ENCODE data around the gene TK1.

DNA sequence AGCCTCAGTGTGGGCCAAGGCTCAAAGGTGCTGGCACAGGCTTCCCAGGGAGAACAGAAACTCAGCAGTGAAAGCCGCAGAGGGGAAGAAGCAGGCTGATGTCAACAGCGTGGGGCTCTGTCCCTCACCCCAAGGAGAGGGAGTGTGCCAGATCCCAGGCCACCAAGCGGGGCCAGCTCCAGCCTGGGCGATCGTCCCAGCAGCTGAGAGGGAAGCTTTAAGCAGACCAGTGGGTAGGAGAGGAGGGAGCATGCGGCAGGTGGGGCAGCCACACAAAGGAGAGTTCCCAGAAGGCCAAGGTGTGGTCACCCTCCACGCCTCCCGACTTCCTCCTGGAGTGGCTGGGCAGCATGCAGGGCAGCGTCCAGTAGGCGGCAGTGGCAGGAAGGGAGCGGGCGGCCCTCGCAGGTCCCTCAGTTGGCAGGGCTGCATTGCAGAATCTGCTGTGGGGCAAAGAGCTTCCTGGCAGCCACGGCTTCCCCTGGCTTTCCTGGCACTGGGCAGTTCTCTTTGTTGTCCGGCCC lies 12.4 kb downstream of the TK1 start:
- TF ChIP-seq, protein P1, sequence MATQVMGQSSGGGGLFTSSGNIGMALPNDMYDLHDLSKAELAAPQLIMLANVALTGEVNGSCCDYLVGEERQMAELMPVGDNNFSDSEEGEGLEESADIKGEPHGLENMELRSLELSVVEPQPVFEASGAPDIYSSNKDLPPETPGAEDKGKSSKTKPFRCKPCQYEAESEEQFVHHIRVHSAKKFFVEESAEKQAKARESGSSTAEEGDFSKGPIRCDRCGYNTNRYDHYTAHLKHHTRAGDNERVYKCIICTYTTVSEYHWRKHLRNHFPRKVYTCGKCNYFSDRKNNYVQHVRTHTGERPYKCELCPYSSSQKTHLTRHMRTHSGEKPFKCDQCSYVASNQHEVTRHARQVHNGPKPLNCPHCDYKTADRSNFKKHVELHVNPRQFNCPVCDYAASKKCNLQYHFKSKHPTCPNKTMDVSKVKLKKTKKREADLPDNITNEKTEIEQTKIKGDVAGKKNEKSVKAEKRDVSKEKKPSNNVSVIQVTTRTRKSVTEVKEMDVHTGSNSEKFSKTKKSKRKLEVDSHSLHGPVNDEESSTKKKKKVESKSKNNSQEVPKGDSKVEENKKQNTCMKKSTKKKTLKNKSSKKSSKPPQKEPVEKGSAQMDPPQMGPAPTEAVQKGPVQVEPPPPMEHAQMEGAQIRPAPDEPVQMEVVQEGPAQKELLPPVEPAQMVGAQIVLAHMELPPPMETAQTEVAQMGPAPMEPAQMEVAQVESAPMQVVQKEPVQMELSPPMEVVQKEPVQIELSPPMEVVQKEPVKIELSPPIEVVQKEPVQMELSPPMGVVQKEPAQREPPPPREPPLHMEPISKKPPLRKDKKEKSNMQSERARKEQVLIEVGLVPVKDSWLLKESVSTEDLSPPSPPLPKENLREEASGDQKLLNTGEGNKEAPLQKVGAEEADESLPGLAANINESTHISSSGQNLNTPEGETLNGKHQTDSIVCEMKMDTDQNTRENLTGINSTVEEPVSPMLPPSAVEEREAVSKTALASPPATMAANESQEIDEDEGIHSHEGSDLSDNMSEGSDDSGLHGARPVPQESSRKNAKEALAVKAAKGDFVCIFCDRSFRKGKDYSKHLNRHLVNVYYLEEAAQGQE (IDR thresholded peaks at IDR 0.05; ENCODE audit: low read depth), result no peak
- TF ChIP-seq, protein P2, sequence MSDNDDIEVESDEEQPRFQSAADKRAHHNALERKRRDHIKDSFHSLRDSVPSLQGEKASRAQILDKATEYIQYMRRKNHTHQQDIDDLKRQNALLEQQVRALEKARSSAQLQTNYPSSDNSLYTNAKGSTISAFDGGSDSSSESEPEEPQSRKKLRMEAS (IDR thresholded peaks at IDR 0.05), result peak; percentile 68
- TF ChIP-seq EP300 (IDR thresholded peaks at IDR 0.05; ENCODE audit: borderline replicate concordance) (0 out of 2 replicates have a peak, but pooled peaks have one; percentile 13), YY1 (IDR thresholded peaks at IDR 0.05; ENCODE audit: low read depth) (no peak)

Data from Ishikawa (cell line).